HG03280 (cell line): ENCODE measurements around the gene LARGE1.

Experiments used
- ATAC-seq: cut with Tn5 transposase; IDR thresholded peaks from one replicate; pipeline ENCODE4 v1.9.1; 2021; ENCODE audit warnings: mild to moderate bottlenecking, moderate library complexity; ENCODE audit not compliant: unreplicated experiment

The LARGE1 gene

DNA sequence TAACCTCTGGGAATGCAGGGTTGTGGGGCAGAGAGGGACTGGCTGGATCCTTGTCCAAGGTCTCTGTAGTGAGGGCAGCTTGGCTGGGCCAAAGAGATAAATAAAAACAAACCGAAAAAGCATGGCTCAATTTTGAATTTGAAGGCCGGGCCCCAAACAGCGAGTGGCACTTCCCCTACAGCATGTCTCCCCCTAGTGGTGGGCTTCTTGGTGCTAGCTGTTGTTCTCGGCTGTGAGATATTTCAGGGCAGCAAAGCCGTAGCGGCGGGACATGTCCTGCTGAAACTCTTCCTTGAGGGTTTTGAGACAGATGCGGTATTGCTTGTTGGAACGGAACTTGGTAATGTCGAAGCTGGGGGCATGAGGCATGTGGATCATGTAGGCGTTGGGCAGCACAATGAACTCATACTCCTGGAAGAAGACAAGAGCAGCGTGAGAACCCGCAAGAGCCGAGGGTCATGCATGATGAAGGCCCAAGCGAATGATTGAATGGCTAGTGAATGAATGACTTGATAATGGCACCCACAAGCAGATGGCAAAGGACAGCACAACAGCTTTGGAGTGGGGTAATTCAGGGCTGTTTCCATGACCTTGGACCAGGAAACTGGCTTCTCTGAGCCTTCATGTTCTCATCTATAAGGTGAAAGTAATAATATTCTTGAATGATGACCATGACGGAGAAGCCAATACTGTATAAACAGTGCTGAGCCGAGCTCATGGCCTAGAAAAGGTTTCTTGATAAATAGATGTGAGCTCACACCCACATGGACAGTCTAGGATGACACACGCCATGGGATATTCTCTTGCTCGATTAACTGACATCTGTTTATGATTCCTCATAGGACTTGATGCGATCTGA is 645.8 kb downstream of the LARGE1 start:
- no peak for ATAC-seq

DNA sequence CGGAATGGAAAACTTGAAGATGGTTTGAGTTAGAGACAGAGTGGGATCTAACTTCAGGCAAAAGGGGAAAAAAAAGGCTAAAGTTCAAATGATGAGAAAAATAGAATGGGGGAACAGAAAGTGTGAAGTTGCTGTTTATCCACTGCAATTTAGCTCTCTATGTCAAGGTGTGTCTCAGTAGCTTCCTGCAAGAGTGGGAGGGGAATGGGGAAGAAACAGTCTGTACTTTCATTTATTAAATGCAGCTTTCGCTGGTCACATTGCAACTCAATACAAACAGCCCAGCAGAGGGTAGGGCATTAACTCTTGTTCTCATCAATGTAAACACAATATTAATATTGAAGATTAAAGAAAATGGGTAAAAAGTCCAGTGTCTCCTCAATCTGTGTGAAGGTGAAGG is 647.4 kb downstream of the LARGE1 start:
- ATAC-seq, result no peak

DNA sequence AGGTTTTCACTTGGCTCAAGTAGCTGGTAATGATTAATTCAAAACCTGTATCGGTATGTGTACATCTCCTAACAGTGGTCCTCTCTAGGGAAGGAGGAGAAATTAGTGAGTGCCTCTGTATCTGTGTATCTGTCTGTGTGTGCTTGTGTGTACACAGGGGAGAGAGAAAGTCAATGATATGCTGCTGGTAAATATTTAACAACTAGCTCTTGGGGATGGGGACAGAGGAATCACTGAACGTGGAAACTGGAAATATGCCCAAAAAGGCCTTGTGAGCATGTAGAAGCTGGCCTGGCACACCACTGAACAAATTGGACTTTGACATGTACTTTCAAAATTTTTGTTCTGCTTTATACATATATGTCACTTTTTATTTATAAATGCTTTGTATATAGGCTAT is 648.1 kb downstream of the LARGE1 start:
- peak; percentile 8 for ATAC-seq

DNA sequence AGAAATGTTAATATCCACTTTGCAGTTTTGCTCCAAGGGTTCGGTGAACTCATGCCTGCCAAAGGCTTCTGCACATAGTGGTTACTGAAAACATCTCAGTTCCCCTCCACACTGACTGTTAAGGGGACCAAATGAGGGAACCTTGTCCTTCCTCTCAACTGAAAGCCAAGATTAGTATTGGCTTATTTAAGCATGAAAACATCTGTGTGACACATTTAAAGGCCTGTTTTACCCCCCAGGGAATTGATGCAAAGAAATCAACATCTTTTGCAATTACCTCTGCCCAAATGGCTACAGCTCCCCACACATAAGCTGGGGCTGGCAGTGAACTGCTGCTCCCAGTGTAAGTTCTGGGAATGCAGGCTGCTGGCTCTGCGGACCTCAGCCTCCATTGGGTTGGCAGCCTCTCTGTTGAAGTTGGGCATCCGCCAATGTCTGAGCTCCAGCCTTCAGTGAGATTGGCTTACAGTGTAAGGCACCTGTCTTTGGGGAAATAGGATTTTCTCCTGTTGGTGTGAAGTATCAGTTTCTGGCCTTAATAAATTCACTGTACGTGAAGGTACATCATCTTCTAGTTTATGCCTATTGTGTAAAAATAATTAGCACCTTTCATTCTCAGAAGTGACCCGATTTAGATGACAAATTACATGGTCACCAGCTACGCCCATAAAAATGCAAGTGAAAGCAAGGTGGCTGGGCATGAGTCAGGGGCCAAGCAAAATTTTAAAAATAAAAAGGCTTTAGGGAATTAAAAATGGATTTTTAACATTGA is 648.7 kb downstream of the LARGE1 start:
- peak; percentile 51 for ATAC-seq

DNA sequence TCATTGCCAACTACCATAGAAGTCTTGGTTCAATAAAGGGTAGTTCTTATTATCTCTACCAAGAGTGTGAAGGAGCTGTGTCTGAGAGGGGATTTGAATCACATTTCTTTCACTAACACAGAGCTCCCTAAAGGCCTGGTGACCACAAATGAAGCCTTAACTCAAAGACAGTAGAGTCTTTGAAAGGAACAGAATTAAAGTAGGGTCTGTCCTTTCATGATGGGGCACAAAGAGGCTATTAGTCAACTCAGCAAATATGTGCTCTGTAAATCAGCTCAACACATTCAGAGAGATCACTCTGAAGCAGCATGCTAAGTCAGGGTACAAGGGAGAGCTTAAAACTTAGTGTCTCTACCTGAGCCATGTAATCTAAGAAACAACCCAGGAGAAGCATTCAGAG is 649.7 kb downstream of the LARGE1 start:
- no peak for ATAC-seq

DNA sequence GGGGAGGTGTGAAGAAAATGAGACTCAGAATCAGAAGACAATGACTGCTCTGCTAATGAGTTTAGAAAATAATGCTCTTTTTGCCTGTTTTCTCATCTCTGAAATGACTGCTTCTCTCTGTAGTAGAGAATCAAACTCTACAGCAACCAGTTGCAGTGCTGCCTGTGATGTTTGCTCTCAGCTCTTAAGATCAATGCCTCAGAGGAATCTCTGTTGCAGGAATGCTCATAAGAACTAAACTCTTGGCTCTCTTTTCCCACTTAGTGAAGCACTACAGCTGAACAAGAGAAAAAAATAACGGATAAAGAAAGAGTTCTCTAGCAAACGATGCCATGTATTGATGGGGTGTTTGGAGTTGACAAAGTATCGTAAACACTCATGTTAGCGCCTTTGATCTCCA is 658.6 kb downstream of the LARGE1 start:
- ATAC-seq, result no peak

- ATAC-seq, result no peak
Observed at GRCh38 chr22:33260498-33260897, 659.8 kb downstream of the LARGE1 start.

DNA sequence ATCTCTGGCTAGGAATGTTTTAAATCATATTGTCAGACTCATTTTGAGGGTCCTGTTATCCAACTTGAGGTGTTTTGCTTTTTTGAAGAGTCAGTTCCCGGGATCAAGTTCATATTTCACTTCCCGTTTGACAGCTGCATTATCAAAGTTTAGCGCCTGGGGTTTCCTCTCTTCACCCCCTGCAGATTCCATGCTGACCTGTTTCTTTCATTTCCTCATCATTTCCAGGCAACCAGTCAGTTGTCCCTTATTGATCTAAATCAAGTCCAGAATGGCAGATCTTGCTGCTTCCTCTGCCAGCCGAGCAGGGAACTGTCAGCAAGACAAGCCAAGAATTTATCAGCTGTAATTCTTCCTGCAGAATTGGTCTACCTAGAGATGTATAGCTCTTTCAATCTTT is 664.5 kb downstream of the LARGE1 start:
- ATAC-seq, result no peak

DNA sequence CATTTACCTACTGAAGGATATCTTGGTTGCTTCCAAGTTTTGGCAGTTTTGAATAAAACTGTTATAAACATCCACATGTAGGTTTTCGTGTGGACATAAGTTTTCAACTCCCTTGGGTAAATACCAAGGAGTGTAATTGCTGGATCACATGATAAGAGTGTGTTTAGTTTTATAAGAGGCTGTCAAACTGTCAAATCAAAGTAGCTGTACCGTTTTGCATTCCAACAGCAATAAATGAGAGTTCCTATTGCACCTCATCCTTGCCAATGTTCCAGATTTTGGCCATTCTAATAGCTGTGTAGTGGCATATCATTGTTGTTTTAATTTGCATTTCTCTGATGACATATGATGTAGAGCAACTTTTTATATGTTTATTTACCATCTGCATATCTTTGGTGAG is 671.3 kb downstream of the LARGE1 start:
- no peak for ATAC-seq

GRCh38 chr22:33247758-33248157 is 672.5 kb downstream of the LARGE1 start:
- no peak for ATAC-seq

GRCh38 chr22:33242078-33242477 is 678.2 kb downstream of the LARGE1 start:
- no peak for ATAC-seq

GRCh38 chr22:33240888-33241475 is 679.3 kb downstream of the LARGE1 start:
- ATAC-seq, result no peak

DNA sequence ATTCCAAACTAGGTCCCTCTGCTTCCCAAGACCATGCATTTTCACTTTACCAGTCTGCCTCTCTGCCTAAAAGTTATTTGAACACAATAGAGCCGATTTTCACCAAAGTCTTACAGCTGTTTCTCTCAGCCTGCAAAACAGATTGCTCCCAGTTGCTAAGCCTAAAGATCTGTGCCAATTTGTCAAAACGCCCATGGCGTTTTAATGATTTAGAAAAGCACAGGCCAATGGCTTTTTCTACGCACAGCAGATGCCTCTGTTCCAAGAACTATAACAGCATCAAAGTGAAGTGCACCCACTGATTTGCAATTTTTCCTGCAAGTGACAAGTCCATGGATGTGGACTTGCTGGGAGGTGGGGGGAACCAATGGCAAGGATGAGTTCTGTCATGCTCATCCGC is 688.2 kb downstream of the LARGE1 start:
- no peak for ATAC-seq

- no peak for ATAC-seq
Observed at GRCh38 chr22:33227791-33228190, 692.5 kb downstream of the LARGE1 start.

- no peak for ATAC-seq
Observed at GRCh38 chr22:33224841-33225240, 695.4 kb downstream of the LARGE1 start.
